SH-SY5Y (cell line): ENCODE results near the gene FA2H.

ENCODE experiments used
- GATA2 ChIP-seq: IDR thresholded peaks from 2 replicates; pipeline ENCODE4 v1.6.1; 2011; ENCODE audit warnings: mild to moderate bottlenecking, low read depth, low read length
- GATA3 ChIP-seq: IDR thresholded peaks from 2 replicates; pipeline ENCODE4 v1.6.1; 2011; ENCODE audit warnings: low read depth, mild to moderate bottlenecking, low read length, moderate library complexity

GRCh38 chr16:74732707-74733350 lies 41.8 kb downstream of the FA2H start:
- TF ChIP-seq GATA3 (no peak), GATA2 (no peak)
